ENCODE results near the gene PML.

- no peak for TF ChIP-seq CTCF (IDR thresholded peaks at IDR 0.05; ENCODE audit: poor library complexity)
- no peak for TF ChIP-seq EZH2 (IDR thresholded peaks at IDR 0.05; ENCODE audit: borderline replicate concordance)
- no peak for TF ChIP-seq EZH2phosphoT487 (IDR thresholded peaks at IDR 0.05; ENCODE audit: low read depth, severe bottlenecking, unreplicated experiment)
Measured at GRCh38 chr15:73955326-73955725, 39.2 kb upstream of the PML start.

All from hepatocyte (in vitro differentiated cells).